Activated CD4-positive, alpha-beta T cell treated with anti-CD3 and anti-CD28 coated beads for 24 hours (primary cell): Measurements from ENCODE around the gene COL9A3.
"Not testable (repeated sequence)": the region's sequence is repeated elsewhere in the genome, so short reads cannot be mapped to it uniquely, and the experiment has no call there.

ENCODE experiments used
- DNase-seq, 2 donors: peaks; one replicate each; pipeline ENCODE4 v3.0.0-alpha.2; 2020; ENCODE audit warnings: low read depth in 2 of 2

COL9A3 gene

DNA sequence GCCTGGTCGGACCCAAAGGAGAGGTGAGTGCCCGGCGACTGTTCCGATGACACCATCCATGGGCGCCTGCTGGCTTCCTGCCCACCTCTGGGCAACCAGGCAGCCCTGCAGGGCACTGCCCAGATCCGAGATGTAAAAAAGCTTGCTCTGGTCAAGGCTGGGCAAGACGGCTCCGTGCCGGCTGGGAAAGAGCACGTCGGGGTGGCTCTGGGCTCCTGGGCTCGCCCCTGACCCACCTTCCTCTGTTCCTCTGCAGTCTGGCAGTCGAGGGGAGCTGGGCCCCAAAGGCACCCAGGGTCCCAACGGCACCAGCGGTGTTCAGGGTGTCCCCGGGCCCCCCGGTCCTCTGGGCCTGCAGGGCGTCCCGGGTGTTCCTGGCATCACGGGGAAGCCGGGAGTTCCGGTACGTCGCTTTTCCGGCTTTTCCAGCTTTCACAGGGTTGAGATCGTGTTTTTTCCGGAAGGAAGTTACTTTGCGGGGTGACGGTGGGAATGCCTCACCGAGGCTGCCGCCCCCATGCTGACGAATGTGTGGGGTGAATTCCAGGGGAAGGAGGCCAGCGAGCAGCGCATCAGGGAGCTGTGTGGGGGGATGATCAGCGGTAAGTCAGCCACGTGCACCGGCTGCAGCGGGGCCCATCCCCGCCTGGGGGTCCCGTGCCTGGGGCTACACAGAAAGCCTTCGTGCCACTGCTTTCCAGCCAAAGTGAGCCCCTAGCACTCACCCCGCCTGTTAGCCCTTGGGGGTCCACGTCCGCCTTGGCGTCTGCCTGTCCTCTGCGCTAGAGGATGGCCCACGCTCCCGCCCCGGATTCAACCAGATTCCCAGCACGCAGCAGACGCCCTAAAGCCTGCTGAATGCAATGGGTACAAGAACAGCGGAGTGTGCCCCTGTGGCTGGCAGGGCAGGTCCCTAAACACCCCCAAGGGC, 19.3 kb downstream of the COL9A3 start:
- no peak for DNase-seq

DNA sequence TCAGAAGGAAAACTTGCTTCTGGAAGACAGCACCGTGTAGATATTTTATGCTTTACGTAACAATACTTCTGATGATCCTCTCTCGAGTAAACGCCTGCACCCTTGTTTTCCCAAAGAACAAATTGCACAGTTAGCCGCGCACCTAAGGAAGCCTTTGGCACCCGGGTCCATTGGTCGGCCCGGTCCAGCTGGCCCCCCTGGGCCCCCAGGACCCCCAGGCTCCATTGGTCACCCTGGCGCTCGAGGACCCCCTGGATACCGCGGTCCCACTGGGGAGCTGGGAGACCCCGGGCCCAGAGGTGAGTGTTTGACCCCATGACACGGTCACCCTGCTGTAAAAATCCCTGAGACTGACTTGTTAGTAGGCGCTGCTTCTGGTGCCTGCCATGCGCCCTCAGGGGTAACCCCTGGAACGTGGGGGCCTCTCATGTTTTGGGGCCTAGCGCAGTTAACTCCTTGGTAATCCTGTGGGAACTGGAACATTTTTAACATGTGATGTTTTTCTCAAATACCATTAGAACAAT, 20.2 kb downstream of the COL9A3 start:
- no peak for DNase-seq

DNA sequence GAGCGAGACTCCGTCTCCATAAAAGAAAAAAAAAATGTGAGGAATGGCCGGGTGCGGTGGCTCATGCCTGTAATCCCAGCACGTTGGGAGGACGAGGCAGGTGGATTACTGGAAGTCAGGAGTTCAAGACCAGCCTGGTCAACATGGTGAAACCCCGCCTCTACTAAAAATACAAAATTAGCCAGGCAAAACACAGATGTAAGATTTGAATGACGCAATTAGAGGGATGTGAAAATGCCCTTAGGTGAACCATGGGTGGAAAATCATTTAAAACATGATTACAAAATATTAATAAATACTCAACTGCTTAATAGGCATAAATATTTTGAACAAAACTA, 20.9 kb downstream of the COL9A3 start:
- DNase-seq, result no peak

DNA sequence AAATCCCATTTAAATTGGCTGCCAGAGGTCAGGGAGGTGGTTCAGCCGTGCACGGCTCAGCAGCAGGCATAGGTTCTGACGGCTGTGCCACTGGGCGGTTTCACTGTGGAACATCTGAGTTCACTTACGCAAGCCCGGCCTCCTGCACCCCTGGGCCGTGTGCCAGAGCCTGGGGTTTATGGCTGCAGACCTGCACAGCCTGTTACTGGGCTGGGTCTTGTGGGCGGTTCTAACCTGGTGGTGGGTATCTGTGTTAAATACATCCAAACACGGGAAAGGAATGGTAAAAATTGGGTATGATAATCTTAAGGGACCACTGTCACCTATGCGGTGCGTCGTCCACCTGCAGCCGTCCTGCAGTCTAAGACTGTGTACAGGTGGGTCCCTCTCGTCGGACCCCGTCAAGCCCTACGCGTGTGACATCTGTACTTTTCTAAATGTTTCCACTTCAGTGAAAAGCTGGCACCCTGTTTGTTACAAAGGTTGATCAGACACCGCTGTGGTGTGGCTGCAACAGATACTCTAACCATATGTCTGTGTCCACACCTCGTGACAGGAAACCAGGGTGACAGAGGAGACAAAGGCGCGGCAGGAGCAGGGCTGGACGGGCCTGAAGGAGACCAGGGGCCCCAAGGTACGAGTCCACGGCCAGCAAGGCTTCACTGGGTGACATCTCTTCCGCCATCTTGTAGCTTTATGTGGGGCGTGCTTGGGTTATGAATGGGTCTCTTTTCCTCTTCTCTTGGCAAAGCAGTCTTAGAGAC, 21.5 kb downstream of the COL9A3 start:
- no peak for DNase-seq

DNA sequence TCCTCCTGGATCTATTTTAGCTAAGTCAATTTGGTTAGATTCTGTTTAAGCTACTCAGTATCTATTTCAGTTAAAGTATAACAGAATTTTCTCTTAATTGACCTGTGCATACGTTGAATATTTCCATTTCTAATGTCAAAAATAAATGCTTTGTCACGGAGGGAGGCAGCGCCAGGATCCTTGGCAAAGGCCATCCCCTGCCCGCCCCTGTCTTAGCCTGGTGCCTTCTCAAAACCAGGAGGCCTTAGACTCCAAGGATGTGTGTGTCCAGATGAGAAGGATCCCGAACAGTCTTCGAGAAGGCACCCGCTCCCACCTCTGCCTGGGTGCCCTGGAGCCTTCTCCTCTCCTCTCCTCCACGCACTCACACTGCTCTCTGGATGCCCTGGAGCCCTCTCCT, 22.4 kb downstream of the COL9A3 start:
- DNase-seq, result no peak

DNA sequence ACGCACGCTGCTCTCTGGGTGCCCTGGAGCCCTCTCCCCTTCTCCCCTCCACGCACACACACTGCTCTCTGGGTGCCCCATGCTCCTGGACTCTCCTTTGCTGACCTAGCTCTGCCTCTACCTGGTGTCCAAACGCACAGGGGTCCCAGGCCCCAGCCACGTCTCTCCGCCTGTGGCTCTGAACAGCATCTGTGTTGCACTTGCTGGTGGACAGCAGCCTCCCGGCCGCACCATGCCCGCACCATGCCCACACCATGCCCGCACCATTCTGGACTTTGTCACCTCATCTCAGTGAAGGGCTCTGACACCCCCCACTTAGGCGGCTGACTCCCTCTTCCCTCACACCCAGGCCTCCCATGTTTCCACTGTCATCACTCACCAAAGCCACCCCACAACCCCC, 23.0 kb downstream of the COL9A3 start:
- DNase-seq, result no peak

DNA sequence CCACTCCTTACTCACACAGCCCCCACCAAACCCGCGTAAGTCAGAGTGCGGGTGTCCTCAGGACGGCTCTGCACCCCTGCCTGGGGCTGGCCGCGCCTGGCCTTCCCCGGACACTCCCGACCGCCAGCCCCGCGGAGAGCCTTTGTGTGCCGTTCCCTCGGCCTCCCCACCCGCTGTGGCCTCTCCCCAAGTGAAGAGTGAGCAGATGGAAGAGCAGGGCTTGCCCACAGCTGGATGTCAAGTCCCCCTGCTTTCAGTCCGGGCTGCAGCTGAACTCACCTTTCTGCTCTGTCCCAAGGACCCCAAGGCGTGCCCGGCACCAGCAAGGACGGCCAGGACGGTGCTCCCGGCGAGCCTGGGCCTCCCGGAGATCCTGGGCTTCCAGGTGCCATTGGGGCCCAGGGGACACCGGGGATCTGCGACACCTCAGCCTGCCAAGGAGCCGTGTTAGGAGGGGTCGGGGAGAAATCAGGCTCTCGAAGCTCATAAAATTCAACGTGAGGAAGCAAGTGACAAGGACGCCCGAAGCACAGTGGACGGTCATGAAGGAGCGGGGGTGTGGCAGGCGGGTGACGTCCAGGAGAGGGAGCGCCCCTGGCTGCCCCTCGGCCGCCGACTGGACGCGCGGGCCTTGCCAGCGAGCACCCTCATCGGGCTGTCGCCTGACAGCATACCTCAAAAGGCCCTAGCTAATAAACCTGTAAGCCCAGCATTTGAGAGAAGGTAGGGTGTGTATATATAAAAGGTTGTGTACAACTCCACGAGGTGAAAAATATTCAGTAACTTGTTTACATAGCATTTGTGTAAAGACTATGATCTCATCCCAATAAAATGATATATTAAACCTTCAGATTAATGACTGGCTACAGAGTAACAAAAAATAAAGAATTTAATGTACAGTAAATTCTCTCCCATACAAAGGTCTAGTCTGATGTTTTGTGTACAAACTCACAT, 23.7 kb downstream of the COL9A3 start:
- no peak for DNase-seq

DNA sequence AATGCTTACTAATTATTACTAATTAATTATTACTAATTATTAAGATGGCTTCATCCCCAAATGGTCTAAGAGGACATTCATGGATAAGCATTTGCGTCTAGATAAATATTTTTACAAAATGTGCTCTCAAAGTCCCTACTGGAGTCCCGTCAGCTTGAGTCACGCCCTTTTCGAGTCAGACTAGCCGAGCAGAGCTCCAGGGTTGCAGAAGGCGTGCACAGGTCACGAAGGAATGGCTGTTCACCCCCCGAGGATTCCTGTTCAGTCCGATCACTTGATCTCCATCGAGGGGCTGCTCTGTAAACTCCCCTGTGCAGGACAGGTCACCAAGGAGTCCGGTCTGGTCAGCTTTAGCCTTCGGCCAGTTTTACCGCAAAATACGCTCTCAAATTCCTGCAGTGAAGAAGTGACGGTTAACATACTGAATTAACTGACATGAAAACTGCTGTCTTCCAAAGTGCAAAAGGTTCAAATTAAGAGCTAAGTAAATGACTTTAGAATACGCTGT, 24.9 kb downstream of the COL9A3 start:
- DNase-seq, result no peak

DNA sequence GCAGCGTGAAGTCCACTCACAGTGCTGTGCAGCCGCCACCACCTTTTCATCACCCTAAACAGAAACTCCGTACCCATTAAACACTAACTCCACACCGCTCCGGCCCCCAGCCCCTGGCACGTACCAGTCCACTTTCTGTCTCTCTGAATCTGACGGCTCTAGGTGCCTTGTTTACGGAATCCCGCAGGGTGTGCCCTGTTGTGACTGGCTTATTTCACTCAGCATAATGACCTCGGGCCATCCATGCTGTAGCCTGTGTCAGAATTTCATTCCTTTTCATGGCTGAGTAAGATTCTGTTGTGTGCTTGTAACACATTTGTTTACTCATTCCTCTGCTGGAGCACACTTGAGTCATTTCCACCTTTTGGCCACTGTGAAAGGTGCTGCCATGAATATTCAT, 26.8 kb downstream of the COL9A3 start:
- no peak for DNase-seq

DNA sequence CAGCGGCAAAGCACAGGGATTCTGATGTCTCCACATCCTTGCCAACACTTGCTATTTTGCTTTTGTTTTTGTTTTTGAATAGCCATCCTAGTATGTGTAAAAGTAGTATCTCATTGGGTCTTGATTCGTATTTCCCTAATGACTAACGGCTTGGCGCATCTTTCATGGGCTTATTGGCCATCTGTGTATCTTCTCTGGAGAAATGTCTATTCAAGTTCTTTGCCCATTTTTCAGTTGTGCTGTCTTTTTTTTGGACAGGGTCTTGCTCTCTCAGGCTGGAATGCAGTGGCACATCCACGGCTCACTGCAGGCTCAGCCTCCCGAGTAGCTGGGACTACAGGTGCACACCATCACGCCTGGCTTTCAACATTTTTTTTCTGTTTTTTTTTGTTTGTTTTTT, 27.3 kb downstream of the COL9A3 start:
- DNase-seq, result no peak

DNA sequence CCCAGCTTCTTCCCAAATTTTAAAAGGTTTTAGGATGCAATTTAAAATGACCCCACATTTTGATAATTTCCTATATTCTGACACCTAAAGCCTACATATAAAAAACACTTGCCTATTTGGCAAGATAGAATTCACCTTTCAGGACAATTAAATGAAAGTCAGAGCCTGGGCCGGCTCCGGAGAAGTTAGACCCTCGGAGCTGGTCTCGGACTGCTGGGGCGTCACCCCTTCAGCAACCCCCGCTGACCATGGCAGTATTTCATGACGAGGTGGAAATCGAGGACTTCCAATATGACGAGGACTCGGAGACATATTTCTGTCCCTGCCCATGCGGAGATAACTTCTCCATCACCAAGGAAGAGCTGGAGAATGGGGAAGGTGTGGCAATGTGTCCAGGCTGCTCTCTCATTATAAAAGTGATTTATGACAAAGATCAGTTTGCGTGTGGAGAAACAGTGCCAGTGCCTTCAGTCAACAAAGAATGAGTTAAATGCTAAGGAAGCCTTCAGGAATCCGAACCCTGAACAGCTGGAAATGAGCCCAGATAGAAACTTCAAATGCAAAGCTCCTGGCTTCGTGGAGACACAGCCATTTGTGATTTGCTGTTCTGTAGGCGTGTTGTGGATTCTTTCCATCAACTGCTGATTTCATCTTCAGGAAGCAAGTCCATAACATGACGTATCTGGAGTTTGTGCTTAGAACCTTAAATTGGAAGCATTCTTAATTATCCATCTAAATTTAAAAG, 28.7 kb downstream of the COL9A3 start:
- DNase-seq, result no peak

DNA sequence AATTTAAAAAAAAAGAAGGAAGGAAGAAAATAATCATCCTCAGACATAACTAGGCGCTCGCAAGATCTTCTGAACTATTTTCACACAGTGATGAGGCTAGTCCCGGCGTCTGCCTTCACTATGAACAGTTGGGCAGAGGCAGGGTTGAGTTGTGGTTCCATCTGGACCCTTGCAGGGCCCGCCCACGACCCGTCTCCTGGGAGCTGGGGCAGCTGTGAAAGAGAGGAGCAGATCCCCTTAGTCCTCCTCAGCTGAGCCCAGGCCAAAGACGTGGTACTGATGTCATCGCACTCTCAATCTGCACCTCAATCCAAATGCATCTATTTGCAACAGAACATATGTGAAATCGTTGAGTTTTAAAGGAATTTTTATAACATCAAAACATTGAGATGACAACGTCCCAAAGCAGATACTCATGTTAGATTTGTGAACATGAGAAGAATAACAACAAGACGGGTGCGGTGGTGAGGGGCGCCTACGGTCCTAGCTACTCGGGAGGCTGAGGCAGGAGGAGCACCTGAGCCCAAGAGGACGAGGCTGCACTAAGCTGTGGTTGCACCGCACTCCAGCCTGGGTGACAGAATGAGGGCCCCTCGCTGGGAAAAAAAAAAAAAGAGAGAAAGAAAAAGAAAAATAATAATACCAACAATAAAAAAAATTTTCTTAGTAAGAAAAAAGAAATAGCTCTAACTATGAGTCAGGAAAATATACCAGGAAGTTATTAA, 29.5 kb downstream of the COL9A3 start:
- DNase-seq, result no peak

DNA sequence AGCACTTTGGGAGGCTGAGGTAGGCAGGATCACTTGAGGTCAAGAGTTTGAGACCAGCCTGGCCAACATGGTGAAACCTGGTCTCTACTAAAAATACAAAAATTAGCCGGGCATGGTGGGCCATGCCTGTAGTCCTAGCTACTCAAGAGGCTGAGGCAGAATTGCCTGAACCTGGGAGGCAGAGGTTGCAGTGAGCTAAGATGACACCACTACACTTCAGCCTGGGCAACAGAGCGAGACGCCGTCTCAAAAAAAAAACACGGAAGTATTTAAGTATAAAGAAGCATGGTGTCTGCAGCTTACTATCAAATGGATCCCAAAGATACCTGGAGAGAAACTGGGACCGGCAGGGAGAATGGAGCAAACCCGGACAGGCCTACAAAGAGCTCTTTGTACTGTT, 32.1 kb downstream of the COL9A3 start:
- DNase-seq, result not testable (repeated sequence)

DNA sequence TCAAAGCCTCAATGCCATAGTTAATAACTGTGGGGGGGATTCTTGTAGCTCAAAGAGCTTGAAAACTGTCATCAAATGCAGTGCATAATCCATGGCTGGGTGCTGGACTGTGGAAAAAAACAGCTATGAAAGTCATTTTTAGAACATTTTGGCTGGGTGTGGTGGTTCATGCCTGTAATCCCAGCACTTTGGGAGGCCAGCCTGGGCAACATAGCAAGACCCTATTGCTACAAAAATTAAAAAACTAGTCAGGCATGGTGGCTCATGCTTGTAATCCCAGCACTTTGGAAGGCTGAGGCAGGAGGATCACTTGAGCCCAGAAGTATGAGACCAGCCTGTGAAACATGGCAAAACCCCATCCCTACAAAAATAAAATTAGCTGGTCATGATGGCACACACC, 32.6 kb downstream of the COL9A3 start:
- DNase-seq, result no peak

DNA sequence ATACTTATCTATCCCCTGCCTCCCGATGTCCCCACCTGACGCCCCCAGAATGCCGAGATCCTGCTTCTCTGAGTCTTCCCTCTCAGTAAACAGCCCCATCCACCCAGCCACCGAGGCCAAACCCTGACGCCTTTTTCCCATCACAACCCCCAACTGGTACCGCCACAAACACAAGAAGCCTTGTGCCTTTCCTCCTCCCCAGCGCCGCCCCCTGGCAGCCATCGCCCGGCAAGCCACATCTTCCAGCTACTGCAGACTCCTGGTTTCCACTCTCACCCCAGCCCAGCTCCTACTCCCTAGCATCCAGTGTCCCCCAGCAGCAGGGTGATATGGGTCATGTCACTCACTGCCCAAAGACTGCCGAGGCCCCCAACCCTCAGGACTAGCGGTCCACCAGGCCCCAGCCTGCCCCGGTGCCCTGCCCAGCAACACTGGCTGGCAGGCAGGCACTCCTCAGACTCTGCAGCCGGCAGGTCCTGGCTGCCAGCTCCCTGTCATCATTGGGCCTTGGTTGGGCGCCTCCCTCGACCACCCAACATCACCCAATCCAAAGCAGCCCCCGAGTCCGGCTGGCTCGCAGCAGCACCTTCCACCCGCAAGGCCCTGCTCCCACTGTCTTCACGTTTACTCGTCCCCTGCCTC, 33.6 kb downstream of the COL9A3 start:
- DNase-seq, result no peak

DNA sequence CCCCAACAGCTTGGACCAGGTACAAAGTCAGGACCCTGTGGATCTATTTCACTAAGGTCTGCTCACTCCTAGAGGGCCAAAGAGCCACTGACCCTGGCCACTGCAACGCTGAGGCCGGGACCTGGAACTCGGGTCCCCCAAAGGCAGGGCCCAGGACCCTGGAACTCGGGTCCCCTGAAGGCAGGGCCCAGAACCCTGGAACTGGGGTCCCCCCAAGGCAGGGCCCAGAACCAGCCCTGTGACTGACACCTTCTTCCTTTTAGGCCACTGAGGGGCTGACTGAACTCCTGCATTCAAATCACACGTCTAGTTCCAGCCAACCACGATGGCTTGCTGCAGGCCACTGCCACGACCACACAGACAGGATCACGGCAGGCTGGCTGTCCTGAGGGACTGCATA, 35.3 kb downstream of the COL9A3 start:
- no peak for DNase-seq

DNA sequence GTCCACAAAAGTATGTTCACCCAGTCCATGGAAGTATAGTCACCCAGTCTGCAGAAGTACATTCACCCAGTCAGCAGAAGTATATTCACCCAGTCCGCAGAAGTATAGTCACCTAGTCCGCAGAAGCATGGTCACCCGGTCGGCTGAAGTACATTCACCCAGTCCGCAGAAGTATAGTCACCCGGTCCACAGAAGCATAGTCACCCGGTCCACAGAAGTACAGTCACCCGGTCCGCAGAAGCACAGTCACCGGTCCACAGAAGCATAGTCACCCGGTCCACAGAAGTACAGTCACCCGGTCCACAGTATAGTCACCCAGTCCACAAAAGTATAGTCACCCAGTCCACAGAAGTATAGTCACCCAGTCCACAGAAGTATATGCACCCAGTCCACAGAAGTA, 36.0 kb downstream of the COL9A3 start:
- DNase-seq, result no peak

DNA sequence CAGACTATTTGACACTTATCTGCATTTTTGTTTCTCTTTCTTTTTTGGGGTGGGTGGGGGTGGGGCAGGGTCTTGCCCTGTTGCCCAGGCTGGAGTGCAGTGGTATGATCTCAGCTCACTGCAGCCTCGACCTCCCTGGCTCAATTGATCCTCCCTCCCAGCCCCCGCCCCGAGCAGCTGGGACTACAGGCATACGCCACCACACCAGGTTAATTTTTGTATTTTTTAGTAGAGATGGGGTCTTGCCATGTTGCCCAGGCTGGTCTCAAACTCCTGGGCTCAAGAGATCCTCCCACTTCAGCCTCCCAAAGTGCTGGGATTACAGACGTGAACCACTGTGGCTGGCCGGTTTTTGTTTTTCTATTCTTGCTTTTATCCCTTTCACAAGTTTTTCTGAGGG, 36.5 kb downstream of the COL9A3 start:
- DNase-seq, result not testable (repeated sequence)

DNA sequence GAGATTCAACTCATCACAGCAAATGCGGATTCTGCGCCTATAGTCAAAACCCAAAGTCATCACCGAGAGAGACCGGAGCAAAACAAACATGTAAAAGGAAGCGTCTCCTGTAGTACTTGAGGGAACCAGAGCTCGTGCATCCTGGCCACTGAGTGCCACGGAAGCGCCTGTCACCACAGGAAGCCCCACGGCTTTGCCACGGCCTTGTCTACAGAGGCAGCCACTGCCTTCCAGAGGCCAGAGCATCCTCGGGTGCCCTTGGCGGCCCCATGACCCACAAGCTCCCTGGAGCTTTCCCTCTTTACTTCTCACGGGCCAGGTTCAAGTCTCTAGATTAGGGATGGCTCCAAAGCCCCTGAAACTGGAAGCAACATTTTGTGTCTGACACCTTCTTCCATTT, 37.3 kb downstream of the COL9A3 start:
- no peak for DNase-seq

DNA sequence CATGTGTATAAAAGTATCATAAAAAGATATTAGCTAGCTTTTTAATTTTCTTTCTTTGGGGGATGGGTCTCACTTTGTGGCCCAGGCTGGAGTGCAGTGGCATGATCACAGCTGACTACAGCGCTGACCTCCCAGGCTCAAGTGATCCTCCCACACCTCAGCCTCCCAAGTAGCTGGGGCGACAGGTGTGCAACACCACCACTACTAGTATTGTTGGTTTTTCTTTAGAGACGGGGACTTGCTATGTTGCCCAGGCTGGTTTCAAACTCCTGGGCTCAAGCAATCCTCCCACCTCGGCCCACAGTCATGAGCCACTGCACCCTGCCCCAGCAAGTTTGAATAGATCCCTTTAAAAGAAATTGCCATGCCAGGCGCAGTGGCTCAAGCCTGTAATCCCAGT, 38.3 kb downstream of the COL9A3 start:
- DNase-seq, result no peak
